ENCODE results near the gene PPP1R12A. TPM values are rescaled to one million over a fixed set of nuclear protein-coding genes. Genes with fewer than 3 reads are reported as not detected.

Gene PPP1R12A
- total RNA-seq, 1 experiment from 2014 or later: 52.0 TPM

DNA sequence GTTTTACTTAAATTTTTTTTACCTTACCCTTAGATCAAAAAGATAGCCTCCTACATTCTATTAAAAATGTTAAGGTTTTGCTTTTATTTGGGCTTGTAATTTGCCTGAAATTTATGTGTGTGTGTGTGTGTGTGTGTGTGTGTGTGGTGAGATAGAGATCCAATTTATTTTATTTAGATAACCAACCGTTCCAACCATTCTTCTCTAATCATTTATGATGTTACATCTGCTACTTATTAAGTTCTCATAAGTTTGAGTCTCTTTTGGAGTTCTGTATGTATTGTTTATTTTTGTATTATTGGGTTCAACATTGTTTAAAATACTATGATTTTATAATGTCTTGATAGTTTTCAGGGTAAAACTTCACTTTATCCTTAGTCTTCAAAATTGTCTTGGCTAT, 173.6 kb downstream of the PPP1R12A start:
- H3K79me2 ChIP-seq (ENCODE audit: insufficient read depth, low read length): no peaks in the 10 kb centered on the region
- H3K27me3 ChIP-seq (ENCODE audit: insufficient read depth, low read length): no peaks in the 10 kb centered on the region
- no peaks in the 10 kb centered on the region; the same call in 1 of the 2 replicates for H3K9me2 ChIP-seq (ENCODE audit: insufficient read depth)
- CTCF ChIA-PET: no interaction called here
- H3K9ac ChIP-seq (ENCODE audit: low read length): no peak overlapping the region
- H3K36me3 ChIP-seq (ENCODE audit: control insufficient read depth in 1 of 2, insufficient read depth in 2 of 2, low read length in 2 of 2): no peaks in the 10 kb centered on the region
- peak overlapping the region; percentile 0 for H2AFZ ChIP-seq (ENCODE audit: low read depth, low read length, poor library complexity, severe bottlenecking)
- no peak overlapping the region for H3K4me2 ChIP-seq (ENCODE audit: low read length)
- H3K27ac ChIP-seq (ENCODE audit: low read depth, low read length): no peak overlapping the region
- intact Hi-C loops (cut with micrococcal nuclease): no loop called here
- BruUV-seq (replicated peaks): no TSS peak
- no peaks in the 10 kb centered on the region for H4K20me1 ChIP-seq (ENCODE audit: insufficient read depth)
- RAD21 ChIA-PET (ENCODE audit: low non-redundant PET in 1 of 2, low total read pairs in 2 of 2, uncharacterized antibody in 2 of 2, unreplicated experiment in 2 of 2): no interaction called here
- no peak overlapping the region for H3K4me3 ChIP-seq (replicated peaks in 1 of 2; ENCODE audit: low read depth in 1 of 2, low read length in 2 of 2)
- POLR2A ChIA-PET: no interaction called here
- TF ChIP-seq POLR2A (IDR thresholded peaks at IDR 0.05; ENCODE audit: borderline replicate concordance, extremely low read depth, insufficient read depth, insufficient read length) (no peak), SP1 (IDR thresholded peaks at IDR 0.05; ENCODE audit: low read depth) (no peak)
- ATAC-seq (no peak), DNase-seq (ENCODE audit: low read depth, low spot score) (no peak)
- peaks cover 0 to 3% of the 10 kb centered on the region in 2 experiments; a peak in 1 of 4 replicates for H3K9me3 ChIP-seq (ENCODE audit: control insufficient read depth in 1 of 2, insufficient read depth in 1 of 2, low read depth in 1 of 2, low read length in 2 of 2)
- no peaks in the 10 kb centered on the region for H3K4me1 ChIP-seq (ENCODE audit: control insufficient read depth in 1 of 2, insufficient read depth in 2 of 2, low read length in 2 of 2)

DNA sequence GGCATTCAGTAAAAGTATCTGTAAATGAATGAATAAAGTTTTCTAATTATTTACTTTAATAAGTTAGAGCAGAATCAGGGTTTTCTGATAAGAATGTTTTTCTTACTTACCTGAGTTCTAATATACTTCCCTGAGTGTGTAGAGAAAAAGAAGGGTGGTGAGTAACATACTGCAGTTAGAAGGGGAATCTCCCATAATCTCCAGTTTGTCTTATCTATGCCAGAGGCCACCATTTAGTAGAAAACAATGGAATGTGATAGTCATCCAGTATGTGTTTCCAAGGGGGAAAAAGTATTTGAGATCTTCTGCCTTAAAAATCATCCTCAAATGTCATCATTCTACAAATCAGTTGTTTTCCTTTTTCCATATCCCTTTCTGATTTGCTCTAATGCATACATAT, 187.6 kb downstream of the PPP1R12A start:
- Histone ChIP-seq H4K20me1 (ENCODE audit: insufficient read depth) (no peaks in the 10 kb centered on the region), H2AFZ (ENCODE audit: low read depth, low read length, poor library complexity, severe bottlenecking) (no peak overlapping the region), H3K36me3 (ENCODE audit: control insufficient read depth in 1 of 2, insufficient read depth in 2 of 2, low read length in 2 of 2) (no peaks in the 10 kb centered on the region), H3K4me2 (ENCODE audit: low read length) (no peak overlapping the region), H3K4me1 (ENCODE audit: control insufficient read depth in 1 of 2, insufficient read depth in 2 of 2, low read length in 2 of 2) (no peaks in the 10 kb centered on the region), H3K79me2 (ENCODE audit: insufficient read depth, low read length) (no peaks in the 10 kb centered on the region), H3K9me2 (ENCODE audit: insufficient read depth) (no peaks in the 10 kb centered on the region), H3K9me3 (ENCODE audit: control insufficient read depth in 1 of 2, insufficient read depth in 1 of 2, low read depth in 1 of 2, low read length in 2 of 2) (no peaks in the 10 kb centered on the region), H3K27me3 (ENCODE audit: insufficient read depth, low read length) (no peaks in the 10 kb centered on the region), H3K4me3 (replicated peaks in 1 of 2; ENCODE audit: low read depth in 1 of 2, low read length in 2 of 2) (no peak overlapping the region), H3K27ac (ENCODE audit: low read depth, low read length) (no peak overlapping the region), H3K9ac (ENCODE audit: low read length) (no peak overlapping the region)
- intact Hi-C loops (cut with micrococcal nuclease): no loop called here
- ChIA-PET RAD21 (ENCODE audit: low non-redundant PET in 1 of 2, low total read pairs in 2 of 2, uncharacterized antibody in 2 of 2, unreplicated experiment in 2 of 2) (no interaction called here), POLR2A (no interaction called here), CTCF (no interaction called here)
- BruUV-seq (replicated peaks): no TSS peak
- DNase-seq (ENCODE audit: low read depth, low spot score) (no peak), ATAC-seq (no peak)
- TF ChIP-seq SRF (IDR thresholded peaks at IDR 0.05; ENCODE audit: low read depth): no peak
- no peak for TF ChIP-seq YY1 (IDR thresholded peaks at IDR 0.05; ENCODE audit: extremely low read depth, insufficient replicate concordance, low read depth, low read length)
- TF ChIP-seq JUND (IDR thresholded peaks at IDR 0.05): no peak
- TF ChIP-seq EGR1 (IDR thresholded peaks at IDR 0.05; ENCODE audit: low read depth): no peak
- no peak for TF ChIP-seq EZH2phosphoT487 (IDR thresholded peaks at IDR 0.05; ENCODE audit: borderline replicate concordance)
